ENCODE results near the gene UROS.

Gene UROS

DNA sequence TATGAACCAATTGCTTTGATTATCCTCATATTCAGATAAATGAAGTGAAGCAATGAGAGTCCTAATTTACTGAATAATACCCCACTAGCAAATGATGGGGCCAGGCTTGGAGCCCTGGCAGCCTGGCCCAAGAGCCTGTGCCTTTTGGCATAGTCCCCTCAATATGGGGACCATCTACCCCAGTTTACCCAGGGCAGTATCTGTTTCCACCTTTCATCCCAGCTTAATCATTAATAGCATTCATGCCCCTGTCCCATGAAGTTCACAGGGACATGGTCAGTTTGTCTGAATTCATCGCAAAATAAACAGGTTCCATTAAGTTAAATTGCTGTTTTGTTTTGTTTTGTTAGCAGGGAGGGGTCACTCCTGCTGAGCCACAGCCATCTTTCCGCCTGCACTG, 25.8 kb upstream of the UROS start:
- H3K27ac ChIP-seq (replicated peaks): no peak overlapping the region
- no peak for DNase-seq (ENCODE audit: low read depth in 1 of 2, low spot score in 1 of 2)
- no peaks in the 10 kb centered on the region for H3K27me3 ChIP-seq (ENCODE audit: insufficient read depth, poor library complexity, severe bottlenecking)
- H3K4me3 ChIP-seq (replicated peaks; ENCODE audit: insufficient read depth, low read length): no peak overlapping the region
- TF ChIP-seq SPI1 (IDR thresholded peaks at IDR 0.05; ENCODE audit: borderline replicate concordance, low read depth): no peak
- no peak for TF ChIP-seq GABPA (IDR thresholded peaks at IDR 0.05; ENCODE audit: low read depth)
- TF ChIP-seq POLR2AphosphoS5 (IDR thresholded peaks at IDR 0.05; ENCODE audit: low read depth): no peak
- TF ChIP-seq, protein P1, sequence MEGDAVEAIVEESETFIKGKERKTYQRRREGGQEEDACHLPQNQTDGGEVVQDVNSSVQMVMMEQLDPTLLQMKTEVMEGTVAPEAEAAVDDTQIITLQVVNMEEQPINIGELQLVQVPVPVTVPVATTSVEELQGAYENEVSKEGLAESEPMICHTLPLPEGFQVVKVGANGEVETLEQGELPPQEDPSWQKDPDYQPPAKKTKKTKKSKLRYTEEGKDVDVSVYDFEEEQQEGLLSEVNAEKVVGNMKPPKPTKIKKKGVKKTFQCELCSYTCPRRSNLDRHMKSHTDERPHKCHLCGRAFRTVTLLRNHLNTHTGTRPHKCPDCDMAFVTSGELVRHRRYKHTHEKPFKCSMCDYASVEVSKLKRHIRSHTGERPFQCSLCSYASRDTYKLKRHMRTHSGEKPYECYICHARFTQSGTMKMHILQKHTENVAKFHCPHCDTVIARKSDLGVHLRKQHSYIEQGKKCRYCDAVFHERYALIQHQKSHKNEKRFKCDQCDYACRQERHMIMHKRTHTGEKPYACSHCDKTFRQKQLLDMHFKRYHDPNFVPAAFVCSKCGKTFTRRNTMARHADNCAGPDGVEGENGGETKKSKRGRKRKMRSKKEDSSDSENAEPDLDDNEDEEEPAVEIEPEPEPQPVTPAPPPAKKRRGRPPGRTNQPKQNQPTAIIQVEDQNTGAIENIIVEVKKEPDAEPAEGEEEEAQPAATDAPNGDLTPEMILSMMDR (IDR thresholded peaks at IDR 0.05; ENCODE audit: insufficient read depth, low read length): no peak
- TF ChIP-seq, protein P2, sequence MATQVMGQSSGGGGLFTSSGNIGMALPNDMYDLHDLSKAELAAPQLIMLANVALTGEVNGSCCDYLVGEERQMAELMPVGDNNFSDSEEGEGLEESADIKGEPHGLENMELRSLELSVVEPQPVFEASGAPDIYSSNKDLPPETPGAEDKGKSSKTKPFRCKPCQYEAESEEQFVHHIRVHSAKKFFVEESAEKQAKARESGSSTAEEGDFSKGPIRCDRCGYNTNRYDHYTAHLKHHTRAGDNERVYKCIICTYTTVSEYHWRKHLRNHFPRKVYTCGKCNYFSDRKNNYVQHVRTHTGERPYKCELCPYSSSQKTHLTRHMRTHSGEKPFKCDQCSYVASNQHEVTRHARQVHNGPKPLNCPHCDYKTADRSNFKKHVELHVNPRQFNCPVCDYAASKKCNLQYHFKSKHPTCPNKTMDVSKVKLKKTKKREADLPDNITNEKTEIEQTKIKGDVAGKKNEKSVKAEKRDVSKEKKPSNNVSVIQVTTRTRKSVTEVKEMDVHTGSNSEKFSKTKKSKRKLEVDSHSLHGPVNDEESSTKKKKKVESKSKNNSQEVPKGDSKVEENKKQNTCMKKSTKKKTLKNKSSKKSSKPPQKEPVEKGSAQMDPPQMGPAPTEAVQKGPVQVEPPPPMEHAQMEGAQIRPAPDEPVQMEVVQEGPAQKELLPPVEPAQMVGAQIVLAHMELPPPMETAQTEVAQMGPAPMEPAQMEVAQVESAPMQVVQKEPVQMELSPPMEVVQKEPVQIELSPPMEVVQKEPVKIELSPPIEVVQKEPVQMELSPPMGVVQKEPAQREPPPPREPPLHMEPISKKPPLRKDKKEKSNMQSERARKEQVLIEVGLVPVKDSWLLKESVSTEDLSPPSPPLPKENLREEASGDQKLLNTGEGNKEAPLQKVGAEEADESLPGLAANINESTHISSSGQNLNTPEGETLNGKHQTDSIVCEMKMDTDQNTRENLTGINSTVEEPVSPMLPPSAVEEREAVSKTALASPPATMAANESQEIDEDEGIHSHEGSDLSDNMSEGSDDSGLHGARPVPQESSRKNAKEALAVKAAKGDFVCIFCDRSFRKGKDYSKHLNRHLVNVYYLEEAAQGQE (IDR thresholded peaks at IDR 0.05; ENCODE audit: insufficient replicate concordance, low read depth): no peak

DNA sequence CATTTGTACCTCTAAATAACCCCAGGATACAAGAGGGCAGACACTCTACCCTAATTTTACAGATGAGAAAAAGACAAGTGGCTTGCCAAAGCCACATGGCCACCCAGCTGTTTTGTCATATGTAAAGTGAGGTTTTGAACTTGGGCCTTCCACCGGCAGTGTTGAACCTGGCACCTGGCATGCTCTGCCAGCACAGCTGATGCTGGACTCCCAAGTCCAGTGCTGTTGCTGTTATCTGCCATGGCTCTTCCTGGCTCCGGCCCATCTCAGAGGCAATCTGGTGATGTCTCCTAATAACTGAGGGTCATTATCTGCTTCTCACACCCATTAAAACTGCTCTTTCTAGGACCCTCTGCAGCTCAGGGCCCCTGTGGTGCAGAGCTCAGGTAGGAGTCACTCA, 25.3 kb upstream of the UROS start:
- no peak overlapping the region for H3K4me3 ChIP-seq (replicated peaks; ENCODE audit: insufficient read depth, low read length)
- H3K27me3 ChIP-seq (ENCODE audit: insufficient read depth, poor library complexity, severe bottlenecking): no peaks in the 10 kb centered on the region
- H3K27ac ChIP-seq (replicated peaks): no peak overlapping the region
- TF ChIP-seq, protein P1 (IDR thresholded peaks at IDR 0.05; ENCODE audit: insufficient read depth, low read length): no peak
- TF ChIP-seq POLR2AphosphoS5 (IDR thresholded peaks at IDR 0.05; ENCODE audit: low read depth) (no peak), GABPA (IDR thresholded peaks at IDR 0.05; ENCODE audit: low read depth) (no peak), SPI1 (IDR thresholded peaks at IDR 0.05; ENCODE audit: borderline replicate concordance, low read depth) (no peak)
- TF ChIP-seq, protein P2 (IDR thresholded peaks at IDR 0.05; ENCODE audit: insufficient replicate concordance, low read depth): no peak
- no peak for DNase-seq (ENCODE audit: low read depth in 1 of 2, low spot score in 1 of 2)

DNA sequence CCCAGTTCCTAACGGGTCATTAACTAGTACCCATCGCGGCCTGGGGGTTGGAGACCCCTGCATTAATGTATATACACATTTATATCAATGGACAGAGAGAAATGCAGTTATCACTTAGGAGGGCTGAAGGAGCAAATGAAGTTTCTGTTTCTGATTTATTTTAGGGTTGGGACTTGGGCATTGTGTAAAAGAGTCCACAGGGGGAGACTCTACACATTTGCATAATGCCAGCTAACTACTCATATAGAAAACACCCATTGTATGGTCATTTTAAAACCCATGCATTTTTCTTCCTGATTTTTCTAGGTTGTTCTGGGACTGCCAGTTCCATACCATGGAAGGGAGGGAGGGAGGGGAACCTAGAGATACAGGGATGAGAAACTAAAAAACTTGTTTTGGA, 23.8 kb upstream of the UROS start:
- Histone ChIP-seq H3K27ac (replicated peaks) (no peak overlapping the region), H3K27me3 (ENCODE audit: insufficient read depth, poor library complexity, severe bottlenecking) (no peaks in the 10 kb centered on the region)
- TF ChIP-seq POLR2AphosphoS5 (IDR thresholded peaks at IDR 0.05; ENCODE audit: low read depth) (no peak), GABPA (IDR thresholded peaks at IDR 0.05; ENCODE audit: low read depth) (no peak), SPI1 (IDR thresholded peaks at IDR 0.05; ENCODE audit: borderline replicate concordance, low read depth) (no peak)
- TF ChIP-seq, protein P1 (IDR thresholded peaks at IDR 0.05; ENCODE audit: insufficient read depth, low read length): no peak
- TF ChIP-seq, protein P2 (IDR thresholded peaks at IDR 0.05; ENCODE audit: insufficient replicate concordance, low read depth): no peak

More for the DNA sequence above, 23.8 kb upstream of the UROS start:
- H3K4me3 ChIP-seq (replicated peaks; ENCODE audit: insufficient read depth, low read length): no peak overlapping the region
- DNase-seq (ENCODE audit: low read depth in 1 of 2, low spot score in 1 of 2): no peak
